Body of pancreas (tissue), 4 donors: ENCODE results near the gene BABAM2. TPM values are rescaled to one million over a fixed set of nuclear protein-coding genes. Genes with fewer than 3 reads are reported as not detected.

Source experiments
- ATAC-seq: fragments of 150-250 bp; one replicate; pipeline ENCODE4 v1.9.1; 2016
- DNase-seq, 4 donors: peaks; one replicate each; pipeline ENCODE4 v3.0.0-alpha.2; 2019
- H3K27ac ChIP-seq, 4 donors: fragments of 200-600 bp; sonication (generic); 1 replicate in 3 of 4; 2 replicates in 1 of 4; pipeline versions ENCODE4 v1.5.1 to v1.6.1; 2016 to 2019; ENCODE audit warnings: mild to moderate bottlenecking in 1 of 4, mixed read lengths in 1 of 4, moderate library complexity in 1 of 4
- H3K27me3 ChIP-seq, 2 donors: fragments of 200-600 bp; sonication (generic); one replicate each; pipeline ENCODE4 v1.6.0; 2016; ENCODE audit warnings: mild to moderate bottlenecking in 1 of 2
- H3K36me3 ChIP-seq, 2 donors: fragments of 200-600 bp; sonication (generic); replicated peaks in 1 of 2; 2 replicates each; pipeline ENCODE4 v1.5.1; 2016; ENCODE audit warnings: low read depth in 2 of 2; ENCODE audit not compliant: insufficient read depth in 1 of 2
- H3K4me1 ChIP-seq: fragments of 200-600 bp; sonication (generic); one replicate; pipeline ENCODE4 v1.6.0; 2016
- H3K4me3 ChIP-seq, 2 donors: fragments of 200-600 bp; sonication (generic); 1 replicate in 1 of 2; 2 replicates in 1 of 2; pipeline ENCODE4 v1.5.1; 2016 to 2019
- H3K9me3 ChIP-seq, 3 donors: fragments of 200-600 bp; sonication (generic); 1 replicate in 2 of 3; 2 replicates in 1 of 3; pipeline ENCODE4 v1.5.1; 2016
- POLR2A ChIP-seq, 3 donors: fragments of 450-650 bp; IDR thresholded peaks; one replicate each; pipeline ENCODE4 v1.6.1; 2016; ENCODE audit warnings: antibody characterized with exemption in 3 of 3, mild to moderate bottlenecking in 2 of 3
- WGBS, 2 donors: methylation state at CpG; one replicate each; pipeline ENCODE4 v1.1.5; 2017; 5-methylcytosine and 5-hydroxymethylcytosine counted together
- intact Hi-C: fragments of 100-400 bp; cut with DNase I; formaldehyde crosslinking; loops from one replicate; pipeline ENCODE4 v1.15.1; 2023
- total RNA-seq, 2 donors: library from RNA; depleted of rRNA; stranded (reverse); fragments of >200 nt; gene quantifications; one replicate each; pipeline ENCODE4 v1.1.0, GENCODE V29; 2016
- TF ChIP-seq, protein P1 (sequence below), 7 experiments: fragments of 450-650 bp in 4 of 7; fragments of 200-600 bp in 3 of 7; sonication (generic) in 3 of 7; IDR thresholded peaks; one replicate each; pipeline ENCODE4 v1.5.1; 2016 to 2019; ENCODE audit warnings: antibody characterized with exemption in 7 of 7

BABAM2 gene
- total RNA-seq, 2 donors from 2014 or later = 20.5 to 22.4 TPM

DNA sequence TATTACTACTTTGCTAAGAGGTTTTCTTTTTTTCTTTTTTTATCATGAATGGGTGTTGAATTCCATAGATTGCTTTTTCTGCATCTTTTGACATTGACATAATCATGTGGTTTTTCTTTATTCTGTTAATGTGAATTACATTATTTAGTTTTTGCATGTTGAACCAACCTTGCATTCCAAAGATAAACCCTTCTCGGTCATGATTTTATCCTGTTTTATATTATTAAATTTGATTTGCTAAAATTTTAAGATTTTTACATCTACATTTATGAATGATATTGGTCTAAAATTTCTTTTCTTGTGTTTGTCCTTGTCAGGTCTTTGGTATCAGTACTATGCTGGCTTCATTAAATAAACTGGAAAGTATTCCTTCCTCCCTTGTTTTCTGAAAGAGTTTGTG lies 414.7 kb downstream of the BABAM2 start:
- Histone ChIP-seq H3K36me3 (peaks cover 0 to under 1% of the 10 kb centered on the region in 2 donors), H3K4me3 (no peak overlapping the region), H3K4me1 (no peaks in the 10 kb centered on the region), H3K27me3 (no peaks in the 10 kb centered on the region), H3K27ac (no peak overlapping the region), H3K9me3 (no peaks in the 10 kb centered on the region)
- 95 to 97% methylated on average over 1 of the region's 1 CpG for WGBS, 2 donors
- DNase-seq (no peak), ATAC-seq (no peak)
- intact Hi-C loops = no loop called here
- no peak for TF ChIP-seq POLR2A (IDR thresholded peaks at IDR 0.05)
- TF ChIP-seq, protein P1, sequence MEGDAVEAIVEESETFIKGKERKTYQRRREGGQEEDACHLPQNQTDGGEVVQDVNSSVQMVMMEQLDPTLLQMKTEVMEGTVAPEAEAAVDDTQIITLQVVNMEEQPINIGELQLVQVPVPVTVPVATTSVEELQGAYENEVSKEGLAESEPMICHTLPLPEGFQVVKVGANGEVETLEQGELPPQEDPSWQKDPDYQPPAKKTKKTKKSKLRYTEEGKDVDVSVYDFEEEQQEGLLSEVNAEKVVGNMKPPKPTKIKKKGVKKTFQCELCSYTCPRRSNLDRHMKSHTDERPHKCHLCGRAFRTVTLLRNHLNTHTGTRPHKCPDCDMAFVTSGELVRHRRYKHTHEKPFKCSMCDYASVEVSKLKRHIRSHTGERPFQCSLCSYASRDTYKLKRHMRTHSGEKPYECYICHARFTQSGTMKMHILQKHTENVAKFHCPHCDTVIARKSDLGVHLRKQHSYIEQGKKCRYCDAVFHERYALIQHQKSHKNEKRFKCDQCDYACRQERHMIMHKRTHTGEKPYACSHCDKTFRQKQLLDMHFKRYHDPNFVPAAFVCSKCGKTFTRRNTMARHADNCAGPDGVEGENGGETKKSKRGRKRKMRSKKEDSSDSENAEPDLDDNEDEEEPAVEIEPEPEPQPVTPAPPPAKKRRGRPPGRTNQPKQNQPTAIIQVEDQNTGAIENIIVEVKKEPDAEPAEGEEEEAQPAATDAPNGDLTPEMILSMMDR (IDR thresholded peaks at IDR 0.05) = no peak

DNA sequence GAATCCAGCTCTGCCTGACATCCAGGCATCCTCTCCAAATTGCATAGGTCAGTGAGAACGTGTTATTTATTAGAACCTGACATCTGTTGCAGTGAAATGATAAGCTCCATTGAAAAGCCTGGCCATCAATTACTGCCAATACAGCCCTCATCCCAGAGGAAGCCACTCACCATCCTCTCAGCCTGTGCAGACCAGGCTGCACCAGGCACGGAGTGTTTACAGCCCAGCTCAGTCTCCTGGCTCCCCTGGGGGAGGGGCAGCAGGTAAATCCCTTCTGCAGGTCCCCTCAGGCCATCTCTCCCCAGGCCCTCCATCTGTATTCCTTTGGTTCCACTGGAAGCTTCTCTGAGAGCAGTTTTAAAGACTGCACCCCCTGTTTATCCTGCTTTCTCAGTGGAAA lies 419.6 kb downstream of the BABAM2 start:
- H3K36me3 ChIP-seq = no peaks in the 10 kb centered on the region
- no peaks in the 10 kb centered on the region for H3K9me3 ChIP-seq
- no peaks in the 10 kb centered on the region for H3K27me3 ChIP-seq
- intact Hi-C loops = no loop called here
- DNase-seq (no peak), ATAC-seq (no peak)
- no peak overlapping the region for H3K4me3 ChIP-seq
- H3K4me1 ChIP-seq = no peaks in the 10 kb centered on the region
- H3K27ac ChIP-seq = no peak overlapping the region
- TF ChIP-seq, protein P1 (IDR thresholded peaks at IDR 0.05) = no peak
- TF ChIP-seq POLR2A (IDR thresholded peaks at IDR 0.05) = no peak
- WGBS, 2 donors = 82 to 97% methylated on average over 2 of the region's 2 CpGs

DNA sequence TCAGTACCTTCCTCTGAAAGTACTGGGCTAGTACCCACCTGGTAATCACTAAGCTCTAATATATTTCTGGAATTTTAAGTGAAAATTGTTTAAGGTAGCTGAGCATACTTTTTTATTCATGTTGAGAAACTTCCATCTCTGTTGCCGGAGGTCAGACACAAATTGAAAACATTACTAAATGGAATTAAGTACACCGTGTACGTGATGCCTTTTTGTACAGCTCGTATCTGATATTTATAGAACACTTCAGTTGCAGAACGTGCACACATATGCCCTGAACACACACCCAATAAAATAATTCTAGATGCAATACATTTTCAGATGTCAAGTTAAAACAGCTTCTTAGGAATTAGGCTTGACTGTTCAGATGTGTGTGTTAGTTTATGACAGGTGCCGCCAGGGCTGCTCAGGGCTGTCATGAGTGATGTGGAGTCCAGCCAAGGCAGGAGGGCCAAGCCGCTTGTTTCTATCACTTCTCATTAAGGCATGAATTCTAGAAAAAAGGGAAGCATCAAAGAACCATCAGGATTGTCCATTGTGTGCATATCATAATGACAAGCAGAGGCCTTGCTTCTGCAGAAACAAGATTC lies 421.2 kb downstream of the BABAM2 start:
- no peak overlapping the region for H3K4me3 ChIP-seq
- TF ChIP-seq, protein P1 (IDR thresholded peaks at IDR 0.05) = no peak
- TF ChIP-seq POLR2A (IDR thresholded peaks at IDR 0.05) = no peak
- H3K9me3 ChIP-seq = no peaks in the 10 kb centered on the region
- no peaks in the 10 kb centered on the region for H3K4me1 ChIP-seq
- no peak for ATAC-seq
- no peaks in the 10 kb centered on the region for H3K36me3 ChIP-seq
- intact Hi-C loops = no loop called here
- no peak overlapping the region for H3K27ac ChIP-seq
- DNase-seq = no peak
- WGBS, 2 donors = 85 to 91% methylated on average over 7 of the region's 7 CpGs
- H3K27me3 ChIP-seq = no peaks in the 10 kb centered on the region

DNA sequence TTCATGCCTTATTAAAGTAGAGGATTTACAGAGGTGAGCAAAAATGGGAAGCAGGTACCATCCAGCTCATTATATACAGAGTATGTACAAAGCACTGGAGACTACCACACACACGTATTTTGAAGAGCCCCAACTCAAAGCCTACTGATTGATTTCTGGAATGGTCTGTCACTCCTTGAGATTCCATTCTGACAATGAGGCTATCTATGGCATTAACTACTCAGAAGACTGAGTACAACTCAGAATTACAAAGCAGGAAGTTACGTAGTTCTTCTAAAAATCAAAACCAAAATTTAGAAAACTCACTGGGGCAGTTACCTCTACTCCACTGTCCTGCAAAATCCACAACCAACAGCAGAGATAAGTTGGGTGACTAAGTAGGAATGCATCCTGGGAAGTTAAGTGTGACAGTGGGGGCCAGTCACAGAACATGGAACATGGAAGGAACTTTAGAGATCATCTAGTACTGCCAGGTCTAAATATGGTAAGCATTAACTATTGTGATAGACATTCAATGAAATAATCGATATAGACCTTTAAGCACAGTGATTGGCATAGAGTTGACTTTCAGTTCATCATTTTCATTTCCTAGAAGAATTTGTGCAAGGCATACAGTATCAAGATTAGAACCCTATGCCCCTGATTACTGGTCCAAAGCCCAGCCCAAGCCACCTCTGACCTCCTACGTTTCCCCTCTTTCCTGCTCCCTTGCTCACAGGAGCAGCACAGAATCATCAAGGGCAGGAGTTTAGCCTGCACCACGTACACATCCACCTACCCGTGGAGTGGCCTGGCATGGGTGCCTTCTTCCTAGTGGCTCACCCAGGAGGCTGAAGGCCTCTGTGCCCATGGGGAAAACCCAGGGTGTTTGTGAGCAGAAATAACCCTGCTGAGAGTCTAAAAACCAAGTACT lies 422.0 kb downstream of the BABAM2 start:
- Histone ChIP-seq H3K4me3 (no peak overlapping the region), H3K36me3 (no peaks in the 10 kb centered on the region), H3K27me3 (no peaks in the 10 kb centered on the region), H3K4me1 (no peaks in the 10 kb centered on the region), H3K9me3 (no peaks in the 10 kb centered on the region), H3K27ac (no peak overlapping the region)
- DNase-seq = no peak
- TF ChIP-seq, protein P1 (IDR thresholded peaks at IDR 0.05) = no peak
- TF ChIP-seq POLR2A (IDR thresholded peaks at IDR 0.05) = no peak
- intact Hi-C loops = no loop called here
- ATAC-seq = no peak
- 91 to 94% methylated on average over 6 of the region's 6 CpGs for WGBS, 2 donors
